A204.1 (cell line): Measurements from ENCODE around the gene C22orf31.

ENCODE experiments used
- FAIRE-seq: peaks from 2 replicates; lab custom pipeline; 2012; peaks lifted over from hg19 to GRCh38; lab: Jason Lieb, UNC

Gene C22orf31

GRCh38 chr22:29081517-29082236 is 20.0 kb upstream of the C22orf31 start:
- FAIRE-seq: no peak

DNA sequence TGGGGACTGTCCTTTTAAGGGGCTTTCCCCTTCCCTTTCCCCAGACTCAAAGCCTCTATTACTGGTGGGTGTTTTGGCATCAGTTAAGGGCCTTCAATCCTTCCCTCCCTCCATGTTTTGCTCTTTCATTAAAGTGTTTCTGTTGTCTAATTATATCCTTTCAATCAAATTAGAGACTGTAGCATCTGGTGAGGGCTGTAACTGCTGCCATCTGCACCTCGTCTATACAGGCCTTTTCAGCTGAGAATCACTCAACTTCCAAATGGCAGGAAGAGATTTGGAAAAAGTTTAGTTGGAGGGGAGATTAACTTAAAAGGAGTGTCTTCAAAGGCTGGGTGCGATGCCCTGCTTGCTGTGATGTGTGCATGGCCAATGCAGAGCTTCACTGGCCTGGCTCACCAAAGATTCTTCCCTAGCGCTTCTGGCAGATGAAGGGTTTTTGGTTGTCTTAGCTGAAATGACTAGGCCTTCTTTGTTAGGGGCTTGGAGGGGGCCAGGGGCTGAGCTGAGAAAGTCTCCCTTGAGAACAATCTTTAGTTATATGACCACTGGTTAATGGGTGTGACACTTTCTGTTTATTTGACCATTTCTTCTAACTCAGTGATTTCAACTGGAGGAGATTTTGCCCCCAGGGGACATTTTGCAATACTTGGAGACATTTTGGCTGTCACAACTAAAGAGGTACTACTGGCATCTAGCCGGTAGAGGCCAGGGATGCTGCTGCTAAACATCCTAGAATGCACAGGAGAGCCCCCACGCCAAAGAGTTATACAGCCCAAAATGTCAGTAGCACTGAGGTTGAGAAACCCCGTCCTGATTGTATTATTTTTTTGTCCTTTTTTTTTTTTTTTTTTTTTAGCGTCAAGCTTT is 18.7 kb upstream of the C22orf31 start:
- no peak for FAIRE-seq

- no peak for FAIRE-seq
Measured at GRCh38 chr22:29079218-29079901, 17.7 kb upstream of the C22orf31 start.

- no peak for FAIRE-seq
Measured at GRCh38 chr22:29078869-29079207, 17.2 kb upstream of the C22orf31 start.

GRCh38 chr22:29078036-29078868 is 16.6 kb upstream of the C22orf31 start:
- FAIRE-seq: no peak

GRCh38 chr22:29074276-29074772 is 12.7 kb upstream of the C22orf31 start:
- no peak for FAIRE-seq

DNA sequence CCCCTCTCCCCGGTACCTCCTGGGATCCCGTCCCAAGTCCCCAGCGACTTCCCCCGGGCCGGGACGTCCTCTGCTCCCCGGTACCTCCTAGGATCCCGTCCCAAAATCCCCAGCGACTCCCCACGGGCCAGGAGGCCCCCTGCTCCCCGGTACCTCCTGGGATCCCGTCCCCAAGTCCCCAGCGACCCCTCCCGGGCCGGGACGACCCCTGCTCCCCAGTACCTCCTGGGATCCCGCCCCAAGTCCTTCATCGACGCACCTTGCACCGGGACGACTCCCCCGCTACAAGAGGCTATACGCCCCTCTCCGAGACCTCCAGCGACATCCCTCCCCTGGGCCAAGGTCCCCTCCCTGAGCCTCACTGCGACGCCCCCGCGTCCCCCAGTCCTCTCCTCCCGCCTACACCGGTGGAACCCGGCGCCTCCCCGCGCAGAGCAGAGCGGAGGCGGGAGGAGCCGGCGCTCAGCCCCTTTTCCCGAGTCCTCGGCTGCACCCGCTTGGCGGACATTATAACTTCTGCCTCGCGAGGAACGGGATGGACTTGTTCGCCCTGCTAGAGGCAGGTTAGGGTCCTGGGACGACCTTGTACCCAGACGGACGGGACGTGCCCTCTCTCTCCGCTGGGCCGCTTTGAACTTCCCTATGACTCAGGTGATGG is 12.1 kb upstream of the C22orf31 start:
- FAIRE-seq: no peak

DNA sequence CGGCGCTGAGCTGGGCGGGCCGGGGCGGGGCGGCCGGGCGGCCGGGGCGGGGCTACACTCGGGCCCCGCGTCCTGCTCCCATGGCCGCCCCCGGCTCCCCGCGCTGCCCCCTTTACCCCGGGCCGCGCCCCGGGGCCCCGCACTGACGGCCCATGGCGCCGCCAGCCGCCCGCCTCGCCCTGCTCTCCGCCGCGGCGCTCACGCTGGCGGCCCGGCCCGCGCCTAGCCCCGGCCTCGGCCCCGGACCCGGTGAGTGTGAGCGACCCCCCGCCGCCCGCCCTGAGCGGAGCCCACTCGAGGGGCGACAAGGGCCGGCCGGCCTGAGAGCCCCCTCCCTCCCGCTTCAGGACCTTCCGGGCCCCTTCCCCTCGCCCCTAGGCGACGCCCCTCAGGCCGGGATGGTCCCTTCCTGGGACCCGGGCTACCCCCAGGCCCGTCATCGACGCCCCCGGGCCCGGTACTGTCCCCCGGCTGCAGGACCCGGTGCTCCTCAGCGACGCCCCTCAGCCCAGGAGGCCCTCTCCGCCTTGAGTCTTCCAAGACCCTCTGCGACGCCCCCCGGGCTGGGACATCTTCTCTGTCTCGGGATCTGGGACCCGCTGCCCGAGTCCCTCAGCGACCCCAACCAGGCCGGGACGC is 11.5 kb upstream of the C22orf31 start, which contains the start of gene KREMEN1:
Gene KREMEN1 (plus strand): TSS at position 57 of the 639 bp plus-strand sequence. CDS start 96 bp downstream, at position 153.
- FAIRE-seq: no peak

DNA sequence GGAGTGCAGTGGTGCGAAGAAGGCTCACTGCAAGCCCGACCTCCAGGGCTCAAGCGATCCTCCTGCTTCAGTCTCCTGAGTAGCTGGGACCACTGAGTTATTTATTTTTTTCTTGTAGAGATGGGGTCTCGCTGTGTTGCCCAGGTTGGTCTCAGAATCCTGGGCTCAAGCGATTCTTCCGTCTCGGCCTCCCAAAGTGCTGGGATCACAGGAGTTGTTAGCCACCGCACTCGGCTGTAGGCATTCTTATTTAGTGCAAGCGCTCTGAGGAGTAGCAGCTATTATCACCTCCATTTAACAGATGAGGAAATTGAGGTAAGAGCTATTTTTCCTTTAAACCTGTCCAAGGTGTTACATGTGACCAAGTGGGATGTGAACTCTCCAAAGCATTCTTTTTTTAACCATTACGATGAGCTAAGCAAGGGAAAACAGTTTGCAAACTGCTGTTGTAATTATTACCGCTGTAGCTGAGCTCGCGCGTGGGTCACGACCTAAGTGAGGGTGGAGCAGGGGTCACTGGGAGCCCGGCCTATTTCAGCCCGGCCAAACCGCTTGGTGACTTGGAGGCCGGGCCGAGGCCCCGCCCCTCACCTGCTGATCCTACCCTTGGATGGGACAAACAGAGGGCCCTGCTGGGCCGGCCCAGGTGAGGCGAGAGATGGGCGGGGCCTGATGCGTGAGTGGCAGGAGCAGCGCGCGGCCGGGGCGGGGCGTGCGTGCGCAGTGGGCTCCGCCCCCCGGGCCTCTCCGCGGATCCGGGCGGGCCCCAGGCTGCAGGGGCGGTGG is 10.8 kb upstream of the C22orf31 start:
- FAIRE-seq: no peak

- no peak for FAIRE-seq
Measured at GRCh38 chr22:29071261-29072045, 9.8 kb upstream of the C22orf31 start.

DNA sequence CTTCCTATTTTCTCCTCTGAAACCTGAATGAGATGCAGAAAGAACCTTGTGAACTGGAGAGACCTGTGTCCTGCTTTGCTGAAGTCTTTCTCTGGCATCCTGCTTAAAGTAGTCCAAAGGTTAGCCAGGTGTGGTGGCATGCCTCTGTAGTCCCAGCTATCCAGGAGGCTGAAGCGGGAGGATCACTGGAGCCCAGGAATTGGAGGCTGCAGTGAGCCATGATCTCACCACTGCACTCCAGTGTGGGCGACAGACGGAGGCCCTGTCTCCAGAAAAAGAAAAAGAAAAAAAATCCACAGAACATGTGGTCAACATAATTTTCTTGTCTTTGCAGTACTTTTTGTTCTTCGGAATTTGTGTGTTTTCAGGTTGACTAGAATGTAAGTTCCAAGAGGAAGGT is 8.9 kb upstream of the C22orf31 start:
- FAIRE-seq: no peak

DNA sequence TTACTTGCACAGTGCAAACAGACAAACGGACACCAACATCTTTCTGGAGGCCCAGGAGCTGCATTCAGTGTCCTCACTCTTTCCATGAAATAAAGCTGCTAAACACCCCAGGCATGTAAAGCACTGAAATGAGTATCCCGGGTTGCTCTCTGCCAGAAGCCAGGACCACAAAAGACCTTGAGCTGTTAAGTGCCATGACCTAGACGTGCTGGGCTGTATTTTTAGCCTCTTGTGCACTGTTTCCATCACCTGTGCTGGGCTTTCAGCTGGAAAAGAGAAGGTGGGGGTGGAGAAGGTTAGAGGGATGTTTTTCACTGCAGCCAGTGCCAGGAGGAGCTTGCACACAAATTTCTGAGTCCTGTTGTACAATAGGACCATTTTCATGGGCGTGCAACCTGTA is 7.8 kb upstream of the C22orf31 start:
- FAIRE-seq: no peak

GRCh38 chr22:29065468-29066190 is 4.0 kb upstream of the C22orf31 start:
- no peak for FAIRE-seq

GRCh38 chr22:29062286-29062821 is 723 bp upstream of the C22orf31 start:
- FAIRE-seq: no peak

GRCh38 chr22:29060931-29061330 is 700 bp downstream of the C22orf31 start:
- FAIRE-seq: no peak

- FAIRE-seq: no peak
Measured at GRCh38 chr22:29060251-29060869, 1.3 kb downstream of the C22orf31 start.

GRCh38 chr22:29056472-29056871 is 5.2 kb downstream of the C22orf31 start:
- FAIRE-seq: no peak
